ENCODE results near the gene CAB39L.

CAB39L gene

GRCh38 chr13:49441846-49442245, 2.0 kb downstream of the CAB39L start:
- DNase-seq (ENCODE audit: low read depth in 3 of 3, low spot score in 1 of 3), result no peak

DNA sequence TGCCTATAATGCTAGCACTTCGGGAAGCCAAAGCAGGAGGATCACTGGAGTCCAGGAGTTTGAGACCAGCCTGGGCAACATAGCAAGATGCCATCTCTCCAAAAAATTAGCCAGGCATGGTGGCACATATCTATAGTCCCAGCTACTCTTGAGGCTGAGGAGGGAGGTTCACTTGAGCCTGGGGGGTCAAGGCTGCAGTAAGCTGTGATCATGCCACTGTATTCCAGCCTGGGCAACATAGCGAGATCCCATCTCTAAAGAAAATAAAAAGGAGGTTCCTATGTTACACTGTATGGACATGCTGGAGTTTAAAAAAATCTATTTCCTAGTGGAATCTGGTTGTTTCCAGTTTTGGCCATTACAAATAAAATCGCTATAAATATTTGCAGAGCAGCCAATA, 2.6 kb downstream of the CAB39L start:
- DNase-seq (ENCODE audit: low read depth in 3 of 3, low spot score in 1 of 3), result no peak

DNA sequence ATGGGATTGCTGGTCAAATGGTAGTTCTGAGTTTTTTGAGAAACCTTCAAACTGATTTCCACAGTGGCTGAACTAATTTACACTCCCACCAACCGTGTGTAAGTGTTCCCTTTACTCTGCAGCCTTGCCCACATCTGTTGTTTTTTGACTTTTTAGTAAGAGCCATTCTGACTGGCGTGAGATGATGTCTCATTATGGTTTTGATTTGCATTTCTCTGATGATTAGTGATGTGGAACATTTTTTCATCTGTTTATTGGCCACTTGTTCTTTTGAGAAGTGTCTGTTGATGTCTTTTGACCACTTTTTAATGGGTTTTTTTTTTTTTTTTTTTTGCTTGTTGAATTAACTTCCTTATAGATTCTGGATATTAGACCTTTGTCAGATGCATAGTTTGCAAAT, 4.3 kb downstream of the CAB39L start:
- no peak for DNase-seq (ENCODE audit: low read depth in 3 of 3, low spot score in 1 of 3)

- no peak for DNase-seq (ENCODE audit: low read depth in 3 of 3, low spot score in 1 of 3)
These were observed 6.2 kb downstream of the CAB39L start for GRCh38 chr13:49437705-49438104.

- DNase-seq (ENCODE audit: low read depth in 3 of 3, low spot score in 1 of 3), result no peak
These were observed 7.0 kb downstream of the CAB39L start for GRCh38 chr13:49436890-49437289.

- DNase-seq (ENCODE audit: low read depth in 3 of 3, low spot score in 1 of 3), result no peak
These were observed 7.9 kb downstream of the CAB39L start for GRCh38 chr13:49435992-49436391.

GRCh38 chr13:49429121-49429520, 14.7 kb downstream of the CAB39L start:
- no peak for DNase-seq (ENCODE audit: low read depth in 3 of 3, low spot score in 1 of 3)

- DNase-seq (ENCODE audit: low read depth in 3 of 3, low spot score in 1 of 3), result no peak
These were observed 15.7 kb downstream of the CAB39L start for GRCh38 chr13:49428041-49428763.

GRCh38 chr13:49424011-49424560, 19.8 kb downstream of the CAB39L start:
- no peak for DNase-seq (ENCODE audit: low read depth in 3 of 3, low spot score in 1 of 3)

GRCh38 chr13:49421391-49421790, 22.5 kb downstream of the CAB39L start:
- no peak for DNase-seq (ENCODE audit: low read depth in 3 of 3, low spot score in 1 of 3)

DNA sequence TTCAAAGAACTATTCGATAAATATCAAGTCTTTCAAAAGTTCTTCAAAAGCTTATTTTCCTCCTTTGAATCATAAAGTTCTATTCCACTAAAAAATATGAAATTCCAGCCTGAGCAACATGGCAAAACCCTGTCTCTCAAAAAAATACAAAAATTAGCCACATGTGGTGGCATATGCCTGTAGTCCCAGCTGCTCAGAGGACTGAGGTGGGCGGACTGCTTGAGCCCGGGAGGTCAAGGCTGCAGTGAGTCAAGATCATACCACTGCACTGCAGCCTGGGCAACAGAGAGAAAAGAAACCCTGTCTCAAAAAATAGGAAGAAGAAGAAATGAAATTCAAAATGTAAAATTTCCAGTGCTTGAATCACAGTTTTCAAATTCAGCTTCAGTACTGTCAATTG, 24.6 kb downstream of the CAB39L start:
- DNase-seq (ENCODE audit: low read depth in 3 of 3, low spot score in 1 of 3), result no peak

DNA sequence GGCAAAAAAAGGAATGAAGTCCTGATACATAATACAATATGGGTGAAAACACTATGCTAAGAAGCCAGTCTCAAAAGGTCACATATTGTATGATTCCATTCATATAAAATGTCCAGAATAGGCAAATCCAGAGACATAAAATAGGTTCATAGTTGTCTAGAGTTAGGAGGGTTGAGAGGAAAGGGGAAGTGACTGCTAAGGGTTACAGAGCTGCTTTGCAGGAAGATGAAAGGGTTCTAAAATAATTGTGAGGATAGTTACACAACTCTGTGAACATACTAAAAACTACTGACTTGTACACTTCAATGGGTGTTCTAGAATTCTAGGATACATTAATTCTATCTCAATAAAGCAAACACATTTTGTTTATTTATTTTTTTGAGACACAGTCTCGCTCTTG, 25.7 kb downstream of the CAB39L start:
- no peak for DNase-seq (ENCODE audit: low read depth in 3 of 3, low spot score in 1 of 3)

DNA sequence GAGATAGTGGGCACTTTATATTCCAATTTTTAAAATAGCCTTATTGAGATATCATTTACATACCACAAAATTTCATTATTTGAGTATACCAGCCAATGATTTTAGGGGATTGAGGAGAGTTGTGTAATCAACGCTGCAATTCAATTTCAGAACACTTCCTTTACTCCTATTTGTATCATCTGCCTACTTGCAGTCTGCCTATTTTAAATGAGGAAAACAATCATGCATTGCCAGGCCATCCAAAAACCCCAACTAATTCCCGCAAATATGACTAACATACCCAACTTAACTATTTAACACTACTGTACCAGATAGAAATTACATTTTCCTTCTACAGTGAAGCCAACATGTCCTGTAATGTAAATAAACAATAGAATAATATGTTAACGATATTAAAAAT, 26.7 kb downstream of the CAB39L start:
- no peak for DNase-seq (ENCODE audit: low read depth in 3 of 3, low spot score in 1 of 3)

- DNase-seq (ENCODE audit: low read depth in 3 of 3, low spot score in 1 of 3), result no peak
These were observed 31.1 kb downstream of the CAB39L start for GRCh38 chr13:49412749-49413148.

DNA sequence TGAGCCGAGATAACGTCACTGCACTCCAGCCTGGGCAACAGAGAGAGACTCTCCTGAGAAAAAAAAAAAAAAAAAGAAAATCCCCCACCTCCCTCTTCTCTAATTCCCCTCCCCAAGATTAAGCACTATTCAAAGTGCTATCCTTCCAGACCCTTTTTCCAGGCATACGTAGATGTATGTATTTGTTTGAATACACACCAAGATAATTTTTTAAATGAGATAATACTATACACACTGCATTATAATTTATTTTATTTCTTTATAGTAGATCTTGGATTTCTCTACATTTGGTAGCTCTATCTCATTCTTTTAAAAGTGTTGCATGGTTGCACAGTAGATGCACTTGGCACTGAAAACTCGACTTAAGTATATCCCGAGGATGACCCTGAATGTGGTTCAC, 32.5 kb downstream of the CAB39L start:
- no peak for DNase-seq (ENCODE audit: low read depth in 3 of 3, low spot score in 1 of 3)

DNA sequence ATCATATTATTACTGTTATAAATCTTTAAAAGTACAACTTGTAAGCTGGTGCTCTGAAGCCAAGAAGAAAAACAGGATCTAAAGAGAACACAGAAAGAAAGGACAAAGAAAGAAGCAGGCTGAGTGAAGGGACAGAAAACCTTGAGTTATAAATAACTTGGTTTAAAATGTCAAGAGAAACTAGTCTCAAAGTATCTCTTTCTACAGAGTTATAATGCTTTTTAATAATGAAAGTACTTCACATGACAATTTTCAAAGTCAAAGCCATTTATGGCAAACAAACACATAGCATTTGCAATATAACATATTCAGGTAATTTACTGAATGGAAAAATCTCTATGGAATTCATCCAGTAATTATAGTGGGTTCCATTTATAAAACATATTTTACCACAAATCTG, 33.4 kb downstream of the CAB39L start:
- no peak for DNase-seq (ENCODE audit: low read depth in 3 of 3, low spot score in 1 of 3)

- DNase-seq (ENCODE audit: low read depth in 3 of 3, low spot score in 1 of 3), result no peak
These were observed 33.9 kb downstream of the CAB39L start for GRCh38 chr13:49410006-49410405.

GRCh38 chr13:49409008-49409407, 34.9 kb downstream of the CAB39L start:
- no peak for DNase-seq (ENCODE audit: low read depth in 3 of 3, low spot score in 1 of 3)

DNA sequence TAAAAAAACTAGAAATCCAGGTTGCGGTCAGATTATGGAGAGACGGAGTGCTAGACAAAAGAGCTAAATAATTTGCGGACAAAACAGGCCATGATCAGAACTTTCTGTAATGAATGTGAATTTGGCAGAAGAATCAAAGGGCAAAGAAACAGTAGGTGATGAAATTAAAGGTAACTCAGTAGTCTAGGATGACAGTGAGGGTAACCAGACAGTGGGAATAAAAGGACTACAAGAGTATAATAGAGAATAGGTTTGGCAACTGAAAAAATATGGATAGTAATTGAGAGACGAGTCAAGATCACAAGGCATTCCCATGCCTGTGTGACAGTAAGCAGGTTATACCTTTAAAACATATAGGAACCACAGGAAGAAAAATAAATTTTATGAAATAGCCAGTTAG, 35.9 kb downstream of the CAB39L start:
- DNase-seq (ENCODE audit: low read depth in 3 of 3, low spot score in 1 of 3), result no peak

DNA sequence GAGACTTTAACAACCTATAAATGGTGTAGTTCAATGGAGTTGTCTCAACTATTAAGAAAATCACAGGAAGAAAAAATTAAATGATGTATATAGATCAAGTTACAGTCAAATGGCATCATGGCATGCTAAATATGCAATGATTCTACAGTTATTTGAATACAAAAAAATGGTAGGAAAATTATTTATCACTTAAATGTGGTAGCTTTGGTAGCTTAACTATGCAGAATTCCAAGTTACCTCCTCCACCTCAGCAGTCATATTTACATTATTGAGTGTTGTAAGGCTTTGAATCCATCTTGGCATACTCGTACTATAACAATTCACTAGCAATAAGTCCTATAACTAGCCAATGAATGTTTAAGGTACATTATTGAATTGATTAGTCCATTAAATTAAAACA, 36.8 kb downstream of the CAB39L start:
- DNase-seq (ENCODE audit: low read depth in 3 of 3, low spot score in 1 of 3), result no peak

GRCh38 chr13:49404703-49405020, 39.2 kb downstream of the CAB39L start:
- no peak for DNase-seq (ENCODE audit: low read depth in 3 of 3, low spot score in 1 of 3)

DNA sequence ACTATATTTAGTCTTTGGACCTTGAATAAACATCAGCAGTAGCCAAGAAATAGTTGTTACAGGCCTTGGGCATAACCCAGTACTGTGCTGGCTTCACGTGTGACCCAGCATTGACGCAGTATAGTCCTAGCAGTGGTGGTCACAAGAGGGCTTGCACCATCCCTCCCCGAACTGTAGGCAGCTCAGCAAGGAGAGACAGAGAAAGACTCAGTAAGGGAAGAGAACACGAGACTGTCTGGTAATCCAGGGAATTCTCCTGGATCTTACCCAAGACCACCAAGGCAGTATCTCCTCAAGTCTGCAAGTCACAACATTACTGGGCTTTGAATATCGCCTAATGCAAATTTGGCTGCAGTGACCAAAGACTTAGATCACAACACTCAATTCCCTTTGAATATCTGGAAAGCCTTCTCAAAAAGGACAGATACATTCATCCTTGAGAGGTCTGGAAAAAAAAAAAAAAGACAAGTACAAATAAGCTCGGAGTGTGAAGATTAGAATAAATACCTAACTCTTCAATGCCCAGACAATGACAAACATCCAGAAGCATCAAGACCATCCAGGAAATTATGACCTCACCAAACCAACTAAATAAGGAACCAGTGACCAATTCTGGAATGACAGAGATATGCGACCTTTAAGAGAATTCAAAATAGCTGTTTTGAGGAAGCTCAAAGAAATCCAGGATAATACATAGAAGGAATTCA, 39.7 kb downstream of the CAB39L start:
- no peak for DNase-seq (ENCODE audit: low read depth in 3 of 3, low spot score in 1 of 3)
